ENCODE data around the gene MARCHF5.

DNA sequence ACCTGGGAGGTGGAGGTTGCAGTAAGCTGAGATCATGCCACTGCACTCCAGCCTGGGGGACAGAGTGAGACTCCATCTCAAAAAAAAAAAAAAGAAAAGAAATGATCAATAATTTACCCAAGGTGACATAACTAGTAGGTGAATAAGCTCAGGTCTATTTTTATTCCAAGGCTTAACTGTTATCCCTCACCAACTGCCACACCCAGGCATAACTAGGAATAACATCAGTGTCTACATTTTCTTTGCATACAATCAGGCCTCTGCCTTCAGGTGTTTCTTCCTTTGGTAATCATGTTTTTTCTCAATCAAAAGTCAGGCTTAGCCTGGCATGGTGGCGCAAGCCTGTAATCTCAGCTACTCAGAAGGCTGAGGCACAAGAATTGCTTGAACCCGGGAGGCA, 26.7 kb upstream of the MARCHF5 start:
- TF ChIP-seq CTCF (IDR thresholded peaks at IDR 0.05) (no peak), POLR2A (IDR thresholded peaks at IDR 0.05) (no peak)

All from lower leg skin (tissue), 3 donors.